ENCODE measurements around the gene PSME1. TPM values are rescaled to one million over a fixed set of nuclear protein-coding genes. Genes with fewer than 3 reads are reported as not detected.
"Not testable (repeated sequence)": the region's sequence is repeated elsewhere in the genome, so short reads cannot be mapped to it uniquely, and the experiment has no call there.

PSME1 gene
- polyA plus RNA-seq, 1 donor = 110 TPM

GRCh38 chr14:24103451-24103850 is 32.5 kb upstream of the PSME1 start:
- no peak for DNase-seq (ENCODE audit: low read depth)

DNA sequence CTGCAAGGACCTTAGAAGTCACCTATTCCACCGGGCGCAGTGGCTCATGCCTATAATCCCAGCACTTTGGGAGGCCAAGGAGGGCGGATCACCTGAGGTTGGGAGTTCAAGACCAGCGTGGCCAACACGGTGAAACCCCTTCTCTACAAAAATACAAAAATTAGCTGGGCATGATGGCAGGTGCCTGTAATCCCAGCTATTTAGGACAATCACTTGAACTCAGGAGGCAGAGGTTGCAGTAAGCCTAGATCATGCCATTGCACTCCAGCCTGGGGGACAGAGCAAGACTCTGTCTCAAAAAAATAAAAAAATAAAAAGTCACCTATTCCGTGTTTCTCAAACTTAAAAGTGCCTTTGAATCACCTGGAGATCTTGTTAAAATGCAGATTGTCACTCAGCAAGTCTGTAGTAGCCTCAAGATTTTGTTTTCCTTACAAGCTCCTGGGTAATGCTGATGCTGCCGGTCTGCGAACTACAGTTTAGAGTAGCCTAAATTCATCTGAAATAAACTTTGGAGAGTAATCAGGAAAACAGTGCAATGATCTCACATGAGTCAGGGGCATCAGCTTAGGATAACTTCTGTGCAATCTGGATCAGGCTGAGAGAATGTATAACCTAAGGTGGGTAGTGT is 30.3 kb upstream of the PSME1 start:
- not testable (repeated sequence) for DNase-seq (ENCODE audit: low read depth)

DNA sequence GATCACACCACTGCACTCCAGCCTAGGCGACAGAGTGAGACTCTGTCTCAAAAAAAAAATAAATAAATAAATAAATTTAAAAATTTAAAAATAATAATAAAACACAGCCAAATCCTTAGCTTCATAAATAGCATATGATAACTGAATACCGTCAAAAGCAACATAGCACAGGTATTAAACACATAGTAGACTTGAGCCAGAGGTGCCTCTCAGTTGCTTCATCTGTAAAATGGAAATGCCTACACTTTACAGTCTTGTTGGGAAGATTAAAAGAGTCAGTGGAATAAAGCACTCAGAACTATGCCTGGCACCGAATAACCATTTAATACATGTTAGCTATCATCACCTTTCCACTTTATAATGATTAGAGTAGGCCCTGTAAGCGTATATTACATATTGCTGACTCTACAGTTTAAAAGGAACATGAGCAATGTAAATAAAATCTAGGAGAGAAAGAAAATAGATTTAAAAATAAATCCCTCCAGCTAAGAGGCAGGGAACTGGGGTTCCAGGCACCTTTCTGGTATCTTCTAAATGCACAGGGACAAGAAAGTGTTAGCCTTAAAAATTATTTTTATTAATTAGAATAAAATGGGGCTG is 29.2 kb upstream of the PSME1 start:
- DNase-seq (ENCODE audit: low read depth) = no peak

DNA sequence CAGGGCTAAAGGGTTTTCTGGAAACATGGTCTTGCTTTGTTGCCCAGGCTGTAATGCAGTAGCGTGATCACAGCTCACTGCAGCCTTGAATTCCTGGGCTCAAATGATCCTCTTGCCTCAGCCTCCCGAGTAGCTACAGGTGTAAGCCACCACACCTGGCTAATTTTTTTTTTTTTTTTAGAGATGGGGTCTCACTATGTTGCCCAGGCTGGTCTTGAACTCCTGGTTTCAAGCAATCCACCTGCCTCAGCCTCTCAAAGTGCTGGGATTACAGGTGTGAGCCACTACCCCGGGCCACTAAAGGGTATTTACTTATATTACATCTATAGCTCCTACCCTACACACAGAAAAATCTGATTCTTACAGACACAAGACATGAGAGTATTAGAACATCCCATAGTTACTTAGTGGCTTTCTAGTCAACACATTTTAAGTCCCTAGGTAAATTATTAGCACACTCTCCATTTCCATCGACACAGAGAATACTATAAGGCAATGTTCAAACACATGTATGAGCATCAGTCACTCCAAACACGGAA is 27.6 kb upstream of the PSME1 start:
- no peak for DNase-seq (ENCODE audit: low read depth)

- DNase-seq (ENCODE audit: low read depth) = no peak
These were observed 25.9 kb upstream of the PSME1 start for GRCh38 chr14:24110060-24110459.

GRCh38 chr14:24110523-24110922 is 25.5 kb upstream of the PSME1 start:
- no peak for DNase-seq (ENCODE audit: low read depth)

- no peak for DNase-seq (ENCODE audit: low read depth)
These were observed 22.6 kb upstream of the PSME1 start for GRCh38 chr14:24113379-24113800.

DNA sequence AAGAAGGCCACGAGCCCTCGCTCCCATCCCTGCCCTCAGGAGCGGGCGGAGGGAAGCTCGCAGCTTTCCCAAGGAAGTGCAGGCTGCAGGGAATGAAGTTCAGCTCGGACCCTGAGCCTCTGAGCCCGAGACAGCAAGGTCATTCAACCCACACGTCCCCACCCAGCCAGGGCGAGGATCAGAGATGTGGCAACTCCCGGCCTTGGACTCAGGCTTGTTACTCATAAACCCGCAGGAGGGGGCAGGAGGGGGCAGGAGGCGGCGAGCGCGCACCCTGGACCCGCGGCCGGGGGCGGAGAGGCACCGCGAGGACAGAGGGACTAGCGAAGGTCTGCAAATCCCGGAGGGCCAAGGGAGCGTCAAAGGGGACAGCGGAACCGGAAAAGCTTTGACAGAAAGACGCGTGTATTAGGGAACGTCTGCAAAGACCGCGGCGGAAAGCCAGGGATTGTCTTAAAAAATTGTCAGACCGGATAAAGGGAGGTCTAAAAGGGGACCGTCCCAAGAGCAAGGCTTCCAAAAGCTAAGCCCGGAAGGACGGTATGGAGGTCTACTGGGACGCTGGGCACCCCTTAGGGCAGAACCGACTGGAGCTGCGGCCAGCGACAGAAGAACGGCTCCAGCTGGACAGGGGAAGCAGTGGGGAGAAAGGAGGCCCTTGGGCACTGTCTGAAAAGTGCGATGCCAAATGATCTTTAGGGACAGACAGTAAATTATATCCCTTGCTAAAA is 22.0 kb upstream of the PSME1 start:
- peak; percentile 66 for DNase-seq (ENCODE audit: low read depth)

DNA sequence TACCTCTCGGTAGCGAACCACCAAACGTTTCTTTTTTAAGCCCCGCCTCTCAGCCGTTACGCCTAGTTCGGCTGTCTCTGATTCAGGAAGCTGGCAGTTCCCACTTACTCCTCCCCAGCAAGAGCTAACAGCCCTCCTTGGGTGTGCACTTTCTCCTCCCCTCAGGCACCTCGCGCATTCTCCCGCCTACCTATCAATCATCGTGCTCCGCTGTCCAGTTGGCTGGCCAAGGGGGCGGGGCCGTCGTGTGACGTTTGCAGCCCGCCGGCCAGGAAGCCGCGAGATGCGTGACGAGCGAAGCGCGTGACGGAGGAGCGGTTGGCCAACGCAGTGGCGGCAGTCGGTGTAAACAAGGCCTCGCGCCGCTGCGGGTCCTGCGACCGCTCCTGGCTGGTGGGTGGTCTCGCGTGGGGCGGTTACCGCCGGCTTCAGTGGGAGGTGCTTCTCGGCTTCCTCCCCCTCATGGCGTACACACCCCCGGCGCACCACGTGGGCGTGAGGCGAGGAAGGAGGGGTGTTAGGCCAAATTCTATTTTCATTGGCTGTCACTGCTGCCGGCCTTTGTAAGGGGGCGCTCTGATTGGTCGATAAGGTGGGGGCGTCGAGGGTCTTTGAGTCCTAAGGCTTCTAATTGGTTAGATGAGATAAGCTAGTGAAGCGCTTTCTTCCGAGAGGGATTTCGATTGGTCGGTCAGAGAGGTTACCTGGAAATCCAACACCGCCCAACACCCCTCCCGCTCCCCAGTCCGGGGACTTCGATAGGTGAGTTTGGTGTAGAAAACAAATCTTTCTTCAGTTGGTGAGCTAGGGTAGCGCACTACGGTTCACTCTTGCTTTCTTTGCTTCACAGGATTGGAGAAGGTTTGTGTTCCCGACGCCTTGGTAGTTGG is 21.2 kb upstream of the PSME1 start, which contains the start of the genes DCAF11 and NRL:
Gene DCAF11 (plus strand): TSS at position 246 of the 890 bp plus-strand sequence. CDS start 818 bp downstream, outside the sequence.
Gene NRL (minus strand): TSS at position 418 of the 890 bp plus-strand sequence. CDS start 32,101 bp downstream, outside the sequence.
- DNase-seq (ENCODE audit: low read depth) = peak; percentile 98

GRCh38 chr14:24115422-24116127 is 20.4 kb upstream of the PSME1 start:
- no peak for DNase-seq (ENCODE audit: low read depth)

DNA sequence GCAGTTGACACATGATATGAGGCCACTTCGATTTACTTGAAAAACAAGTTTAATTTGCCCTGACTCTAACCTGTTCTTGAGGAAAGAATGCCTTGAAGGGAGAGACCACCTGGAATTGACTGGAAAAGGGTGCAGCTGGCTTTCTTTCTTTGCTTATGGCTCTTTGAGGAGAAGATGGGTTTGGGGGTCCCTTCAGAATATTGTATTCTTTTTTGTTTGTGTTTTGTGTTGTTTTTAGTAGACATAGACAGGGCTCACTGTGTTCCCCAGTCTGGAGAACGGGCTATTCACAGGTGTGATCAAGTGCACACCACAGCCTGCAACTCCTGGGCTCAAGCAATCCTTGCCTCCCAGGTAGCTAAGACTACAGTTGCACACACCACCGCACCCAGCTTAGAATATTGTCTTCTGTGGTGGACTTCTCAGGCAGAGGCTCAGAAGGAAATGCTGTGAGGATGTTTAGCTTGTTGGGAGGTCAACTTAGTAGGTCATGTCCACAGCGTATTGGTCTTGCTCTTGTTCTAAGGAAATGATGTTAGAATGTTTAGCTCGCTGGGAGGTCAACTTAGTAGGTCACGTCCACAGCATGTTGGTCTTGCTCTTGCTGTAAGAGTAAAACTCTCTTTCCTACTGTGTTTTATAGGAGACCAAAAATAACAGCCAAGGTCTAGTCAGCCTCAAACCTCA is 19.7 kb upstream of the PSME1 start:
- no peak for DNase-seq (ENCODE audit: low read depth)

GRCh38 chr14:24117179-24117578 is 18.8 kb upstream of the PSME1 start:
- no peak for DNase-seq (ENCODE audit: low read depth)

DNA sequence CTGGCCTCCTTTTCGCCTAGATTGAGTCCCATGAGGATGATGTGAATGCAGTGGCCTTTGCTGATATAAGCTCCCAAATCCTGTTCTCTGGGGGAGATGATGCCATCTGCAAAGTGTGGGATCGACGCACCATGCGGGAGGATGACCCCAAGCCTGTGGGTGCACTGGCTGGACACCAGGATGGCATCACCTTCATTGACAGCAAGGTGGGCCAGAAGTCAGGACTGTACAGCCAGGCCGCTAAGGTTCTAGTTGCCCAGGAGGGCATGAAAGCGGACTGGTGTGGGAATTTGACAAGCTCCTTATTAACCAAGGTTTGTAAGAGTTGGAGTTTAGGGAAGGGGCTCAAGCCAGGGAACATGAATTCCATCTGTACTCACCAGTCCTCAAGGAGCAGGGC is 16.3 kb upstream of the PSME1 start:
- no peak for DNase-seq (ENCODE audit: low read depth)

GRCh38 chr14:24121210-24121609 is 14.8 kb upstream of the PSME1 start:
- no peak for DNase-seq (ENCODE audit: low read depth)

GRCh38 chr14:24122416-24122815 is 13.6 kb upstream of the PSME1 start:
- DNase-seq (ENCODE audit: low read depth) = no peak

DNA sequence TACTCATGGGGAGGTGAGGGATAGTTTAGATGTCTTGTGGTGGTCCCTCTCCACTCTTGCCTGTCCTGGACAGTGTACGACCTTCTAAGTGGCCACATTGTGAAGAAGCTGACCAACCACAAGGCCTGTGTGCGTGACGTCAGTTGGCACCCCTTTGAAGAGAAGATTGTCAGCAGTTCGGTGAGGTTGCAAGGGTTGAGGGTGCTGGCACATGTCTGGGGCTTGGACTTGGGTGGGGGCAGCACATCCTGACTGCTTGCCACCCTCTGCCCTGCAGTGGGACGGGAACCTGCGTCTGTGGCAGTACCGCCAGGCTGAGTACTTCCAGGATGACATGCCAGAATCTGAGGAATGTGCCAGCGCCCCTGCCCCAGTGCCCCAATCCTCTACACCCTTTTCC is 13.1 kb upstream of the PSME1 start:
- no peak for DNase-seq (ENCODE audit: low read depth)

DNA sequence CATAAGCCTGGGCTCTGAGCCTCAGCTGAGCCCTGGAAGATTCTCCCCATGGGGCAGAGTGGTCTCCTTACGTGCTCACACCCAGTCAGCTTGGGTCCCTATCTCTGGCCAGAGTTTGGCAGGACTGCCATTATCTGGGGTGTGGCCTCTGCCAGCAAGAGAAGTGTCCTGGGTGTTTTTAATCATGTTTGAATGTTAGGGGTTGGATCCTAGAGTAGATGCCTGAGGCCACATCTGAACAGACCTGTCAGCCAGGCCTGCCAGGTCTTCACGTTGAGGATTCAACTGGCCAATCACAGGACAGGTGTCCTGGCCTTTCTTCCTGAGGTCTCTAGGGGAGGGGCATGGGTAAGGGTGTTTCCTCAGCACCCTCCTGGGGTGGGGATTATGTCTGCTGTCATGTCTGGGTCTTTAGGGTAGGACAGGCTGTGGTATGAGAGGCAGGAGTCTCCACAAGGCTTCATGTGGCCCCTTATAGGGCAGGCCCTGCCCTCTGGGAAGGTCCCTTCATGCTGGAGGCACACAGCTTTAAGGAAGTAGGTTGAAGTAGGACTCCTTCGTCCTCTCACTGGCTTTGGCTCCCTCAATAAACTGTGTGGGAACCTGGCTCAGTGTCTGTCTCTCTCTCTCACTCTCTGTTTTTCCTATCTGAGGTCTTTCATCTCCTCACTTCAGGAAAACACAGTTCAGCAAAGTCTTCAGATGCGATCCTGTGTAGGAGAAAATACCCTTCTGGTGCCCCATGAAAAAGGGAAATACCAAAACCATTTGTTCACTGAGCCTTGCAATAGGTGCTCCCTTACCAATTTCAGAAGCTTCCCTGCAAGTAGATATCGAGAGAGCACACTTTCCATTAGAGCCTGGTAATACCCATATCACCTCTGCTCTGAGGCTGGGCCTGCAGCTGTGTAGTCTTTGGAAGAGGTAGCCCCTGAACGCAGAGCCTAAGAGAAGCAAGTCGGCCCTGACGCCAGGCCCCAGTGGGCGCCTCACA is 12.3 kb upstream of the PSME1 start:
- no peak for DNase-seq (ENCODE audit: low read depth)

GRCh38 chr14:24126939-24127338 is 9.1 kb upstream of the PSME1 start:
- DNase-seq (ENCODE audit: low read depth) = no peak

- DNase-seq (ENCODE audit: low read depth) = no peak
These were observed 8.3 kb upstream of the PSME1 start for GRCh38 chr14:24127673-24128072.
